ENCODE data around the gene PRPH2.

DNA sequence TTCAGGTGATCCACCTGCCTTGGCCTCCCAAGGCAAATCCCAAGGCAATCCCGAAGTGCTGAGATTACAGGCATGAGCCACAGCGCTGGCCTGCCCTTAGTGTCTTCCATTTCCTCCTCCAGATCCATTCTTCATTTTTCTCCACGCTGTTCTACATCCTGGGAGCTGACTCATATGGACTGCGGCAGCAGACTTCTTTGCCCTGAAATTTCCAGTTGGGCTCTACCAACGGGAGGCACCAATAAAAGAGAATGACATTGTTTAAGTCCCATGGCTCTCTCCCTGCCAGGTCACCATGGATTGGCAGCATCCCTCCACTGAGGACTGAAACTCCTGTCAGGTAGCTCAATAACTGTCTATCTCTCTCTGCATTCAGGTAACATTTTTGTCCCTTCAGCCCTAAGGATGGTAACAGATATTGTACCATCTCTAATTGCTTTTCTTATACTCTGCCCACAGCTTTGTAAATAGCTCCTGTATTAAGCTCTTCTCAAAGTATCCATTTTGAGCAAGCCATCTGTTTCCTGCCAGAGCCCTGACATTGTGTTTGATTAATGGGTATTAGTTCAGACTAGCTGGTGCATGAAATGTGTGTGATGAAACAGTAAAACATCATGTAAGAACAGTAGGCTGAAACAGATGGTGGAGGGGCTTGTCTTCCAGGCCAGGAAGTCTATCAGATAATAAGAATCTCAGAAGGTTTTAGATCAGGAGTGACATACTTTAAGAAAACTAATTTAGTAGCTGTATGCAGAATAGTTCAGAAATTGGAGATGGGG is 19.9 kb upstream of the PRPH2 start:
- no peak for TF ChIP-seq EP300 (conservative IDR thresholded peaks at IDR 0.05; ENCODE audit: poor library complexity, severe bottlenecking)
- TF ChIP-seq, protein P1, sequence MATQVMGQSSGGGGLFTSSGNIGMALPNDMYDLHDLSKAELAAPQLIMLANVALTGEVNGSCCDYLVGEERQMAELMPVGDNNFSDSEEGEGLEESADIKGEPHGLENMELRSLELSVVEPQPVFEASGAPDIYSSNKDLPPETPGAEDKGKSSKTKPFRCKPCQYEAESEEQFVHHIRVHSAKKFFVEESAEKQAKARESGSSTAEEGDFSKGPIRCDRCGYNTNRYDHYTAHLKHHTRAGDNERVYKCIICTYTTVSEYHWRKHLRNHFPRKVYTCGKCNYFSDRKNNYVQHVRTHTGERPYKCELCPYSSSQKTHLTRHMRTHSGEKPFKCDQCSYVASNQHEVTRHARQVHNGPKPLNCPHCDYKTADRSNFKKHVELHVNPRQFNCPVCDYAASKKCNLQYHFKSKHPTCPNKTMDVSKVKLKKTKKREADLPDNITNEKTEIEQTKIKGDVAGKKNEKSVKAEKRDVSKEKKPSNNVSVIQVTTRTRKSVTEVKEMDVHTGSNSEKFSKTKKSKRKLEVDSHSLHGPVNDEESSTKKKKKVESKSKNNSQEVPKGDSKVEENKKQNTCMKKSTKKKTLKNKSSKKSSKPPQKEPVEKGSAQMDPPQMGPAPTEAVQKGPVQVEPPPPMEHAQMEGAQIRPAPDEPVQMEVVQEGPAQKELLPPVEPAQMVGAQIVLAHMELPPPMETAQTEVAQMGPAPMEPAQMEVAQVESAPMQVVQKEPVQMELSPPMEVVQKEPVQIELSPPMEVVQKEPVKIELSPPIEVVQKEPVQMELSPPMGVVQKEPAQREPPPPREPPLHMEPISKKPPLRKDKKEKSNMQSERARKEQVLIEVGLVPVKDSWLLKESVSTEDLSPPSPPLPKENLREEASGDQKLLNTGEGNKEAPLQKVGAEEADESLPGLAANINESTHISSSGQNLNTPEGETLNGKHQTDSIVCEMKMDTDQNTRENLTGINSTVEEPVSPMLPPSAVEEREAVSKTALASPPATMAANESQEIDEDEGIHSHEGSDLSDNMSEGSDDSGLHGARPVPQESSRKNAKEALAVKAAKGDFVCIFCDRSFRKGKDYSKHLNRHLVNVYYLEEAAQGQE (IDR thresholded peaks at IDR 0.05; ENCODE audit: borderline replicate concordance): no peak
- TF ChIP-seq, protein P2, sequence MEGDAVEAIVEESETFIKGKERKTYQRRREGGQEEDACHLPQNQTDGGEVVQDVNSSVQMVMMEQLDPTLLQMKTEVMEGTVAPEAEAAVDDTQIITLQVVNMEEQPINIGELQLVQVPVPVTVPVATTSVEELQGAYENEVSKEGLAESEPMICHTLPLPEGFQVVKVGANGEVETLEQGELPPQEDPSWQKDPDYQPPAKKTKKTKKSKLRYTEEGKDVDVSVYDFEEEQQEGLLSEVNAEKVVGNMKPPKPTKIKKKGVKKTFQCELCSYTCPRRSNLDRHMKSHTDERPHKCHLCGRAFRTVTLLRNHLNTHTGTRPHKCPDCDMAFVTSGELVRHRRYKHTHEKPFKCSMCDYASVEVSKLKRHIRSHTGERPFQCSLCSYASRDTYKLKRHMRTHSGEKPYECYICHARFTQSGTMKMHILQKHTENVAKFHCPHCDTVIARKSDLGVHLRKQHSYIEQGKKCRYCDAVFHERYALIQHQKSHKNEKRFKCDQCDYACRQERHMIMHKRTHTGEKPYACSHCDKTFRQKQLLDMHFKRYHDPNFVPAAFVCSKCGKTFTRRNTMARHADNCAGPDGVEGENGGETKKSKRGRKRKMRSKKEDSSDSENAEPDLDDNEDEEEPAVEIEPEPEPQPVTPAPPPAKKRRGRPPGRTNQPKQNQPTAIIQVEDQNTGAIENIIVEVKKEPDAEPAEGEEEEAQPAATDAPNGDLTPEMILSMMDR (IDR thresholded peaks at IDR 0.05; ENCODE audit: poor library complexity, severe bottlenecking): no peak
